ENCODE data around the gene OXA1L.
"Not testable (repeated sequence)": the region's sequence is repeated elsewhere in the genome, so short reads cannot be mapped to it uniquely, and the experiment has no call there.

Gene OXA1L

GRCh38 chr14:22766457-22767322 is at the start of gene OXA1L:
OXA1L (plus strand) TSS chr14:22766688; CDS start chr14:22766702, 14 bp downstream.
- DNase-seq, result peak; percentile 94

GRCh38 chr14:22718091-22718490 is 48.4 kb upstream of the OXA1L start:
- DNase-seq, result no peak

- DNase-seq, result no peak
These were observed 45.3 kb upstream of the OXA1L start for GRCh38 chr14:22721213-22721612.

GRCh38 chr14:22723815-22724214 is 42.7 kb upstream of the OXA1L start:
- no peak for DNase-seq

- DNase-seq, result not testable (repeated sequence)
These were observed 41.6 kb upstream of the OXA1L start for GRCh38 chr14:22724847-22725246.

- not testable (repeated sequence) for DNase-seq
These were observed 41.1 kb upstream of the OXA1L start for GRCh38 chr14:22725374-22725773.

GRCh38 chr14:22726012-22726411 is 40.5 kb upstream of the OXA1L start:
- DNase-seq, result no peak

- not testable (repeated sequence) for DNase-seq
These were observed 34.4 kb upstream of the OXA1L start for GRCh38 chr14:22732062-22732461.

GRCh38 chr14:22733829-22734228 is 32.7 kb upstream of the OXA1L start:
- no peak for DNase-seq

- no peak for DNase-seq
These were observed 31.4 kb upstream of the OXA1L start for GRCh38 chr14:22735096-22735495.

- not testable (repeated sequence) for DNase-seq
These were observed 30.1 kb upstream of the OXA1L start for GRCh38 chr14:22736384-22736783.

- no peak for DNase-seq
These were observed 29.4 kb upstream of the OXA1L start for GRCh38 chr14:22737052-22737451.

- DNase-seq, result no peak
These were observed 27.1 kb upstream of the OXA1L start for GRCh38 chr14:22739423-22739822.

GRCh38 chr14:22740020-22740419 is 26.5 kb upstream of the OXA1L start:
- DNase-seq, result no peak

GRCh38 chr14:22747769-22748168 is 18.7 kb upstream of the OXA1L start:
- DNase-seq, result no peak

GRCh38 chr14:22748206-22748605 is 18.3 kb upstream of the OXA1L start:
- DNase-seq, result no peak

GRCh38 chr14:22748631-22749068 is 17.8 kb upstream of the OXA1L start:
- DNase-seq, result peak; percentile 7

- DNase-seq, result no peak
These were observed 14.1 kb upstream of the OXA1L start for GRCh38 chr14:22752422-22752821.

- DNase-seq, result no peak
These were observed 12.9 kb upstream of the OXA1L start for GRCh38 chr14:22753586-22753985.

GRCh38 chr14:22757972-22758650 is 8.4 kb upstream of the OXA1L start:
- DNase-seq, result not testable (repeated sequence)

GRCh38 chr14:22761734-22762133 is 4.8 kb upstream of the OXA1L start:
- no peak for DNase-seq

GRCh38 chr14:22764382-22764781 is 2.1 kb upstream of the OXA1L start:
- no peak for DNase-seq

- DNase-seq, result no peak
These were observed 768 bp downstream of the OXA1L start for GRCh38 chr14:22767323-22767589.

- no peak for DNase-seq
These were observed 2.5 kb downstream of the OXA1L start for GRCh38 chr14:22768947-22769346.

Data from GDM1 (cell line).